ENCODE measurements around the gene RNF169. TPM values are rescaled to one million over a fixed set of nuclear protein-coding genes. Genes with fewer than 3 reads are reported as not detected.

RNF169 gene
- polyA plus RNA-seq, 1 experiment, result 4.5 TPM

- CTCF ChIA-PET, result no interaction called here
- POLR2A ChIA-PET, result no interaction called here
- H3K4me3 ChIP-seq (ENCODE audit: low read depth, low read length), result no peak overlapping the region
These were observed 20.5 kb downstream of the RNF169 start for GRCh38 chr11:74769055-74769707.

DNA sequence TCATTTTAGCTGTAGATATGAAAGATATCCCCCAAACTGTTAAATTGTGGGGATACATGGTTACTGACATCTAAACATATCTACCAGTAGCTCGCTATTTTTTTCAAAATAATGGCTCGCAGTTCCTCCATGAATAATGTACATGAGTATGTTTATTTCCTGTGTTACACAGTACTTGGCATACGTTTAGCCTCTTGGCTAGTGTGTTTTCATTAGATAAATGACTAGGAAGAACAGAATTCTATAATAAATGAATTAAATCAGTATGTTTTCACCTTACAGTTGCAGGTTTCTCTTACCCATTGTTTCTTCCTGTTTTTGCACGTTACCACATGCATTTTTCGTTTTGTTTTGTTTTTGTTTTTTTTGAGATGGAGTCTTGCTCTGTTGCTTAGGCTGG, 21.8 kb downstream of the RNF169 start:
- TF ChIP-seq, protein P1, sequence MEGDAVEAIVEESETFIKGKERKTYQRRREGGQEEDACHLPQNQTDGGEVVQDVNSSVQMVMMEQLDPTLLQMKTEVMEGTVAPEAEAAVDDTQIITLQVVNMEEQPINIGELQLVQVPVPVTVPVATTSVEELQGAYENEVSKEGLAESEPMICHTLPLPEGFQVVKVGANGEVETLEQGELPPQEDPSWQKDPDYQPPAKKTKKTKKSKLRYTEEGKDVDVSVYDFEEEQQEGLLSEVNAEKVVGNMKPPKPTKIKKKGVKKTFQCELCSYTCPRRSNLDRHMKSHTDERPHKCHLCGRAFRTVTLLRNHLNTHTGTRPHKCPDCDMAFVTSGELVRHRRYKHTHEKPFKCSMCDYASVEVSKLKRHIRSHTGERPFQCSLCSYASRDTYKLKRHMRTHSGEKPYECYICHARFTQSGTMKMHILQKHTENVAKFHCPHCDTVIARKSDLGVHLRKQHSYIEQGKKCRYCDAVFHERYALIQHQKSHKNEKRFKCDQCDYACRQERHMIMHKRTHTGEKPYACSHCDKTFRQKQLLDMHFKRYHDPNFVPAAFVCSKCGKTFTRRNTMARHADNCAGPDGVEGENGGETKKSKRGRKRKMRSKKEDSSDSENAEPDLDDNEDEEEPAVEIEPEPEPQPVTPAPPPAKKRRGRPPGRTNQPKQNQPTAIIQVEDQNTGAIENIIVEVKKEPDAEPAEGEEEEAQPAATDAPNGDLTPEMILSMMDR (IDR thresholded peaks at IDR 0.05; ENCODE audit: insufficient read depth, low read depth, low read length), result no peak
- ChIA-PET CTCF (interaction anchor here (1.1 kb wide), 1 partner anchor 30 kb away, joined by 3 read pairs; no protein-coding TSS in a partner anchor), POLR2A (no interaction called here)
- DNase-seq (ENCODE audit: low read depth), result no peak
- H3K4me3 ChIP-seq (ENCODE audit: low read depth, low read length), result no peak overlapping the region
- H3K27me3 ChIP-seq (ENCODE audit: control insufficient read depth, insufficient read depth, low read length), result no peaks in the 10 kb centered on the region
- no peaks in the 10 kb centered on the region for H3K36me3 ChIP-seq (ENCODE audit: control insufficient read depth, insufficient read depth, low read length)

More at GRCh38 chr11:74769055-74769707, 20.5 kb downstream of the RNF169 start:
- TF ChIP-seq, protein P1 (IDR thresholded peaks at IDR 0.05; ENCODE audit: insufficient read depth, low read depth, low read length), result no peak
- no peak for DNase-seq (ENCODE audit: low read depth)
- no peaks in the 10 kb centered on the region for H3K27me3 ChIP-seq (ENCODE audit: control insufficient read depth, insufficient read depth, low read length)
- no peaks in the 10 kb centered on the region for H3K36me3 ChIP-seq (ENCODE audit: control insufficient read depth, insufficient read depth, low read length)

DNA sequence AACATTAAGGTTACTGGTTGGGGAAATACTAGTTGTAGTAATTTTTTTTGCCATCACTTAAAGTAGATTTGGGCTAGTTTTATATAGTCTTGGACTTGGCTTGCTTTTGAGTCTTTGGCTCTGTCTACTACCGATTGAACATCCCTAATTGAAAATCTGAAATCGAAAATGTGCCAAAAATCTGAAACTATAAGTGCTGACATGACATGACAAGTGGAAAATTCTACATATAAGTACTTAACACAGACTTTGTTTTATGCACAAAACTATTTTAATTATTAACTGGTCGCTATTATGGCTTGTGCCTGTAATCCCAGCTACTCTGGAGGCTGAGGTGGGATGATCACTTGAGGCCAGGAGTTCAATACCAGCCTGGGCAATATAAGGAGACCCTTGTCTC, 22.5 kb downstream of the RNF169 start:
- ChIA-PET CTCF (no interaction called here), POLR2A (no interaction called here)
- no peaks in the 10 kb centered on the region for H3K27me3 ChIP-seq (ENCODE audit: control insufficient read depth, insufficient read depth, low read length)
- H3K36me3 ChIP-seq (ENCODE audit: control insufficient read depth, insufficient read depth, low read length), result no peaks in the 10 kb centered on the region
- TF ChIP-seq, protein P1 (IDR thresholded peaks at IDR 0.05; ENCODE audit: insufficient read depth, low read depth, low read length), result no peak
- H3K4me3 ChIP-seq (ENCODE audit: low read depth, low read length), result no peak overlapping the region
- no peak for DNase-seq (ENCODE audit: low read depth)

GRCh38 chr11:74773476-74773875, 24.8 kb downstream of the RNF169 start:
- DNase-seq (ENCODE audit: low read depth), result no peak
- POLR2A ChIA-PET, result no interaction called here
- no peaks in the 10 kb centered on the region for H3K36me3 ChIP-seq (ENCODE audit: control insufficient read depth, insufficient read depth, low read length)
- CTCF ChIA-PET, result interaction anchor here (0.7 to 1.8 kb wide), 4 partner anchors 18 to 320 kb away, joined by 3 to 5 read pairs (median 4); no protein-coding TSS in a partner anchor
- no peaks in the 10 kb centered on the region for H3K27me3 ChIP-seq (ENCODE audit: control insufficient read depth, insufficient read depth, low read length)
- no peak overlapping the region for H3K4me3 ChIP-seq (ENCODE audit: low read depth, low read length)
- TF ChIP-seq, protein P1 (IDR thresholded peaks at IDR 0.05; ENCODE audit: insufficient read depth, low read depth, low read length), result no peak

DNA sequence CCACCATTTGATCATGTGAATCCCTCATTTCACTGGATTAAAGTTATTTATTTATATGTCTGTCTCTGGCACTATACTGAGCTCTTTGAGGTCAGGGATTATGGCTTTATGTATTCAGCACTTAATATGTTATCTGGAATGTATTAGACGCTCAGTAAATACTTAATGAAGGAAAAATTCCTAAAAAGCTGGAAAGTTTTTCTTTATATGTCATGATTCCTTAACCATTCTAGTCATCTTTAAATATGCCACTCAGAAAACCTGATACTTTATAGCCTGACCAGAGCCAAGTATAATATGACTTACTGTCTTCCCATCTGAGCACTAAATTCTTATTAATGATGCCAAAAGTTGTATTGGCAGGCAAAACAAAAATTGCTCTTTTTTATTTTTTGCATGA, 27.1 kb downstream of the RNF169 start:
- H3K36me3 ChIP-seq (ENCODE audit: control insufficient read depth, insufficient read depth, low read length), result no peaks in the 10 kb centered on the region
- H3K4me3 ChIP-seq (ENCODE audit: low read depth, low read length), result no peak overlapping the region
- CTCF ChIA-PET, result interaction anchor here (0.6 to 1.1 kb wide), 2 partner anchors 17 to 255 kb away, joined by 3 read pairs; no protein-coding TSS in a partner anchor
- DNase-seq (ENCODE audit: low read depth), result no peak
- H3K27me3 ChIP-seq (ENCODE audit: control insufficient read depth, insufficient read depth, low read length), result no peaks in the 10 kb centered on the region
- POLR2A ChIA-PET, result interaction anchor here (0.6 kb wide), 1 partner anchor 828 kb away, joined by 11 read pairs; no protein-coding TSS in a partner anchor
- TF ChIP-seq, protein P1 (IDR thresholded peaks at IDR 0.05; ENCODE audit: insufficient read depth, low read depth, low read length), result no peak

Data from BJ (cell line).